LNCaP clone FGC (cell line): ENCODE data around the gene RARG.
"Not testable (repeated sequence)": the region's sequence is repeated elsewhere in the genome, so short reads cannot be mapped to it uniquely, and the experiment has no call there.

Experiments
- DNase-seq: peaks from one replicate; pipeline ENCODE4 v3.0.0-alpha.2; 2011; ENCODE audit warnings: low read depth
- H3K4me3 ChIP-seq: 2 replicates; pipeline ENCODE4 v1.5.1; 2011; ENCODE audit warnings: mild to moderate bottlenecking, low read depth, low read length, control low read depth
- CTCF ChIP-seq: IDR thresholded peaks from 2 replicates; pipeline ENCODE4 v1.5.1; 2012; ENCODE audit warnings: mild to moderate bottlenecking; ENCODE audit not compliant: control insufficient read depth, insufficient read depth; ENCODE audit errors: extremely low read depth

The RARG gene

GRCh38 chr12:53173085-53173715 lies 58.8 kb downstream of the RARG start:
- DNase-seq = no peak
- H3K4me3 ChIP-seq = no peak overlapping the region
- TF ChIP-seq CTCF = no peak

- no peak overlapping the region for H3K4me3 ChIP-seq
- TF ChIP-seq CTCF = no peak
- DNase-seq = no peak
Measured at GRCh38 chr12:53172352-53172751, 59.7 kb downstream of the RARG start.

GRCh38 chr12:53171725-53172329 lies 60.2 kb downstream of the RARG start:
- no peak for TF ChIP-seq CTCF
- peak; percentile 59 for DNase-seq
- H3K4me3 ChIP-seq = no peak overlapping the region

- no peak for DNase-seq
Measured at GRCh38 chr12:53170876-53171724, 60.9 kb downstream of the RARG start.

GRCh38 chr12:53170215-53170614 lies 61.8 kb downstream of the RARG start:
- TF ChIP-seq CTCF = no peak
- H3K4me3 ChIP-seq = no peak overlapping the region
- DNase-seq = no peak

More at GRCh38 chr12:53170876-53171724, 60.9 kb downstream of the RARG start:
- no peak overlapping the region for H3K4me3 ChIP-seq
- TF ChIP-seq CTCF = no peak

GRCh38 chr12:53169644-53170043 lies 62.4 kb downstream of the RARG start:
- H3K4me3 ChIP-seq = no peak overlapping the region
- TF ChIP-seq CTCF = no peak
- no peak for DNase-seq

GRCh38 chr12:53166837-53167236 lies 65.2 kb downstream of the RARG start:
- H3K4me3 ChIP-seq = no peak overlapping the region
- no peak for TF ChIP-seq CTCF
- no peak for DNase-seq

GRCh38 chr12:53163008-53163407 lies 69.0 kb downstream of the RARG start:
- DNase-seq, H3K4me3 ChIP-seq: not testable (repeated sequence)
